GM19351 (cell line): ENCODE data around the gene MRPS27.

ENCODE experiments used
- ATAC-seq: cut with Tn5 transposase; IDR thresholded peaks from one replicate; pipeline ENCODE4 v1.9.1; 2021; ENCODE audit warnings: mild to moderate bottlenecking, moderate library complexity; ENCODE audit not compliant: unreplicated experiment

The MRPS27 gene

DNA sequence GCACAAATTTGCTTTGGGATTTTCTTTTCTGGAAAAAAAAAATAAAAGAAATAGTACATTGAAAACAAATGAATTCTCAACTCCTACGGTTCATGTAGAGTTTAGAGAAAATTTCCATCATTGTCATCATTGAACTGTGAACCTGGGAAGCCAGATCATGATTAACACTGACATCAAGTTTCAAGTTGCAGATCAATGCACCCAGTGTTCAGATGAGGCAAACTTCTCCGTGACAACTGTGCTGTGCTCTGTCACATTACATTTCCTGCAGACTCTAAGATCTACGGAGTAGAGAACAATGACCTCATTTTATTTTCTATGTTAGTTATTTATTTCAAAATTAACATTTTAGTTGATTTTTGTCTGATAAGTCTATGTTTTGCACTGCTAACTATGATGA is 113.0 kb downstream of the MRPS27 start:
- no peak for ATAC-seq

- no peak for ATAC-seq
Observed at GRCh38 chr5:72206160-72206559, 113.9 kb downstream of the MRPS27 start.

GRCh38 chr5:72205431-72206009 is 114.5 kb downstream of the MRPS27 start:
- no peak for ATAC-seq

DNA sequence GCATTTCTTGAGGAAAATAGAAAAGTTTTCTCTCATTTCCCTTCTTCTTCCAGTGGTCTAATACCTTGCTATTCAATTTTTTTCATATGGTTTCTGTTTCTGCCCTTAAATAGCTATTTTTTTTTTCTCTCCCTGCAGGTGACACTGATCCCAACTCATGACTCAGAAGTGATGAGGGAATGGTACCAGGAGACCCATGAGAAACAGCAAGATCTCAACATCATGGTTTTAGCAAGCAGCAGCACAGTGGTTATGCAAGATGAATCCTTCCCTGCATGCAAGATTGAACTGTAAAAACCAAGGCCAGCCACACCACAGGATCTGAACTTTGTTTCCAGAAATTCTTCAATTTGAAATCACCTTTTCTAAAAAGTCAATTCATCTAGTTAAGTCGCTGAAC is 115.1 kb downstream of the MRPS27 start:
- no peak for ATAC-seq

DNA sequence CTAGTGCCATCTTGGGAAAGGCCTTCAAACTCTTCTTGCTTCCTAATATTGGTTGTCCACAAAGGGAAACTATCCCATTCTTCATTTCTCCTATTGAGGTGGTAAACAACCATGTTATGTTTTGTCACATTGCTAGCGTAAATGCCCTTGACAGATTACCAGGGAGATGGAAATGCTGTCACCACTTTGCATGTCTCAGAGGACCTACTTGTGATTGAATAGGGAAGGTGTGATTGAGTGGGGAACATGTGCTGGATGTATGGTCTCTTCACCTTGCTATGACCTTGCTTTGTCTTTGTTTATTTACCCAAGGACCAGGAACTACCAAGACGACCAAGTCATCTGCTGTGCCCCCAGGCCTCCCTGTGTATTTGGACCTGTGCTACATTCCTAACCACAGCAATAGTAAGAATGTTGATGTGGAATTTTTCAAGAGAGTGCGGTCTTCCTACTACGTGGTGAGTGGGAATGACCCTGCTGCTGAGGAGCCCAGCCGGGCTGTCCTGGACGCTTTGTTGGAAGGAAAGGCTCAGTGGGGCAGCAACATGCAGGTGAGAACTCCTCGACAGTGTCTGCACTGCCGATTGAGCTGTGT is 116.7 kb downstream of the MRPS27 start:
- no peak for ATAC-seq

GRCh38 chr5:72202331-72202825 is 117.7 kb downstream of the MRPS27 start:
- no peak for ATAC-seq

GRCh38 chr5:72199681-72200080 is 120.4 kb downstream of the MRPS27 start:
- no peak for ATAC-seq

GRCh38 chr5:72197393-72197792 is 122.6 kb downstream of the MRPS27 start:
- ATAC-seq, result no peak

- ATAC-seq, result no peak
Observed at GRCh38 chr5:72195581-72195980, 124.5 kb downstream of the MRPS27 start.

- peak; percentile 95 for ATAC-seq
Observed at GRCh38 chr5:72194846-72195245, 125.2 kb downstream of the MRPS27 start.

DNA sequence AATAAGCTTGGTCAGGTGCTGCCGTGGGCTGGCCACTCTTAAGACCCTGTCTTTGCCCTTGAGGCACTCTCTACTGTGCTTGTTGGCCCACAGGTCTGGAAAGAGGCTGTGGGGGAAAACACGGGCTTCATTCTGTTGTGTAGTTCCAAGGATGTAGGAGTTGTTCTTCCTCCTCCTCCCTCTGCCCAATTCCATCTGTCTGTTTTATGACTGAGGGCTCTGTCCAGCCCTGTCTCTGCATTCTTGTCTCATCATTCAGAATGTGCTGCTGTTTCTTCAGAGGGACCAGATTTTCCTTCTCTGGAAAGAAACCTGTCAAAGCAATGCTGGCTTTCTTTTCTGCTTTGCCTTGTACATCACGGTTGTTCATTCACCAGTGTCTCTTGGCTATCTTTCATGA is 128.6 kb downstream of the MRPS27 start:
- no peak for ATAC-seq

GRCh38 chr5:72189146-72189545 is 130.9 kb downstream of the MRPS27 start:
- no peak for ATAC-seq

DNA sequence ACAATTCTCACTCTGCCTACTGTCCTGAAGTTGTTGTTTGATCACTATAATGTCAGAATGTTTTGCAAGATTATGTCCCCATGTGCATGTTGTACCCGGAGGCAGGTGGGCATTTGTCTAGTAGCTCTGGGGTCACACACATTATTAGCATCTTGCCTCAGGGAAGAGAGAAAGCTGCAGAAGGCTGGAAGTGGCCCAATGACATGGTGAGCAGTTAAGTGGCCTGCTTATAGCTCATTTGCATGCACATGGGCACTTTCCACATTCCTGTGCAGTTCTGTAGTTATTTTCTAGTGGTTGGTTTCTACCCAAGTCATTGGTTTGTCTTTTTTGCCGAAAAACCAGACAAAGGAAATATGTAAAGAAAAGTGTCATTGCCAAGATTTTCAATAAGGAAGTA is 131.9 kb downstream of the MRPS27 start:
- no peak for ATAC-seq

DNA sequence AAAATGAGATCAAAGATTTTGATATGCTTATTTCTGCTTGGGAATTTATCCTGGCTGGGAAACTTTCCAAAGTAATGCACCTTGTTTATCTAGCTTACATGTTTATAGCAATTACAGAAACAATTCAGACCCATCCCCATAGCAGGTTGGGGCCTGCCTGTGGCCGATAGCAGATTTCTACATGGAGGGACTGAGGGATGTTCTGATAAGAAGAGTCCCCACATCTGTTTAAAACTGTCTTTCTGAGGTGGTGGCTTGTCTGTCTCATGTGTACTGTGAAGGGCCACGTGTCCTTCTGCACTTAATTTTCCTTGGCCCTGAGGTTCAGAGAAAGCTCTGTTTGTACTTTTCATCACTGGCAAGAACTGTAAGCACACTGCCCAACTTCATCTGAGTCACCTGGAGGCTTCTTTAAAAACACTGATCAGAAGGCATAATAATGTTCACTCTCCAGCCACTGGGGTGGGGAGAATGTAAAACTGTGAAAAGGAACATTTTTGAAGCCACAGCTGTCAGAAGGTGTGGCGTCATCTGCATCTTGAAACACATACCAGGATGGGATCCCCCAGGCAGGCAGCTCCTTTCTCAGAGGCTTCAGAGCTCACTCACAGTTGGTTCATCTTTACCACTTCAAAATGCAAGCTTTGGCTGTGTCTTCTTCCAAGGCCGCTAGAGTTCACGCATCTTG is 132.5 kb downstream of the MRPS27 start:
- no peak for ATAC-seq

DNA sequence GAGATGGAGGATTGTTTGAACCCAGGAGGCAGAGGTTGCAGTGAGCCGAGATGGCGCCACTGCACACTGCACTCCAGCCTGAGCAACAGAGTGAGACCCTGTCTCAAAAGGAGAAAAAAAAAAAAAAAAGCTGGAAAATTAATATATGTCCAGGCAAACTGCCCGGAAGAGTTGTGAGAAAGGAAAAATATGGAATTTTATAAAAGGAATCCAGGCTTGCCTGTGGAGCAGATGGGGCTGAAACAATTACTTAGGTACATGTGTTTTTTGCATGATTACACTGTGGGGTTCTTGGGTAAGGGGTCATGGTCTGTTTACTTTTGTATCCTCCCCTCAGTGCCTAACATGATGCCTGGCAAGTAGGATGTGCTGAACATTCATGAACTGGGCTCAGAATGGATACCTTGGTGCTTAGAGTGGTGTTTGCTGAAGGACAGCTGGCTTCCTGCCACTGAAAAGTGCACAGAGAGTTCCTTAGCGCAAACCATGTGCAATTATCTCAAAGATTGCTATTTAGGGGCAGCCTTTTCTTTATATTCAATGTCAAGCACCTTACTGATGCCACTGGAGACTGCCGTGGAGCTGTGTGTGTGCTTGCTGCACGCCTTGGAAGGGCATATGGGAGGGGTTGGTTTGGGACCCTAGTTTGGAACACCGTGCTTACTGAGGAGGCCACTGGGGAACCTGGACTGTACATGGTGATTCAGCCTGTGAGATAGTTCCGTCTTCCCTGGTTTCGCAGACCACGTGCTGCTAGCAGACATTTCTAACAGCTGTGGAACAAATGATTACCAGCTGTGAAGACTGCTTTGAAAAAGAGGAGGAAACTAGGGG is 134.3 kb downstream of the MRPS27 start:
- no peak for ATAC-seq

DNA sequence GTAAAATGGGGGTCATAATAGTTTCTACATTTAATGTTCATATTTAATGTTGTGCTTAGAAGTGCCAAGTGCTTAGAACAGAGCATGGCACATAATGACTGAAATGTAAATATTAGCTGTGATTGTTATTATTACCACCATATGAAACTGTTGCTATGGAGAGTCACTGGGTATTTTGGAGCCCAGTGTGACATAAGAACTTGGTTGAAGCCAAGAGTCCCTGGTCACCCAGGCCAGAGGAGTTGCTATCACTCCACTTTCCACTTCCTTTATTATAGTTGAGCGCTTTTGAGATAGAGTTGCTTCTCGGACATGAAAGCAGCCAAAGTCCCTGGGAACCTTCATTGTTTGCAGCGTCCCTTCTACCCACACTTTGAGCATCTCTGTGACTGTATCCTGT is 135.6 kb downstream of the MRPS27 start:
- no peak for ATAC-seq

- ATAC-seq, result no peak
Observed at GRCh38 chr5:72183101-72183520, 136.9 kb downstream of the MRPS27 start.

GRCh38 chr5:72182686-72183085 is 137.4 kb downstream of the MRPS27 start:
- no peak for ATAC-seq

DNA sequence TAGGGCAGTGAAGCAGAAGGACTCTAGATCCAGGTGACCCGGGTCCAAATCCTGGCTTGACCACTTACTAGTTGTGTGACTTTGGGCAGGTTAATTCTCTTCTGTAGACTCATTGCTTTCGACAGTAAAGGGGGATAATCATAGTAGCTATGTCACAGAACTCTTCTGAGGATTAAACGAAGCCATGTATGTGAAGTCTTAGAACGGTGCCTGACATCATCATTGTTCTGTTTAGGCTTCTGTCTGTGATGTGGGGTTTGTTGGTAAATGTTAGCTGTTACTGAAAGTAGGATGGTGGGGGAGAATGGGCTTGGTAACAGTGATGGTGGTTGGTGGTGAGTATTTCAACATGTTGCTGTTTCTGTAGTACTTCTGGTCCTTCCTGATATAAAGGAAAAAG is 139.1 kb downstream of the MRPS27 start:
- ATAC-seq, result no peak

DNA sequence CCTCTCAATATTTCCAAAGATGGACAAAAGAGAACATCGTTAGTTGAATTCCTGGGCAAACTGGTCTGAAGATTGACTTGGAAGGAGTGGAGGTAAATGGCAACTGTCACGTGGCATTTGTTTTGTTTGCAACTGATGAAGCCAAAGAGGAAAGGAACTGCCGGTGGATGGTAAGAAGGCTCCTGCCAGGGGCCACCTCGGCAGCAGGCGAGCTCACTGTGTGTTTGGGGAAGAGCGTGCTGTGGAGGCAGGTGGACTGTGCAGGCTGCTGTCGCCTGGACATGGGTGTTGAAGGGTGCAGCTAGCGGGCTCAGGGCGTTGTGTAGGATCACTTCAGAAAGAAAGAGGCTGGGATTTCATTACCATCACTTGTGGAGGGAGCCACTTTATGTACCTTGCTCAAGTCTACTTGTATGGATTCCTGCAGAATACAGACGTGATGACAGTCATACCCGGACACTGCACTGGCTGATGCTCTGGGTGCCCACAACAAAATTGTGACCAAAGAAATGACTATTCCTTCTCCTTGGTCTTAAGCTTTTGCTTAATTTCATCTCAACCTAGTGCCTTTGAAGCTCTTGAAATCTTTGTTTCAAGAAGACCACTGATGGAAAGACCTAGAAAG is 140.1 kb downstream of the MRPS27 start:
- ATAC-seq, result no peak
